VCaP (cell line): ENCODE data around the gene A2M.

ENCODE experiments used
- H3K27ac ChIP-seq: fragments of 450-650 bp; 2 replicates; pipeline ENCODE4 v1.5.1; 2017
- TF ChIP-seq, protein P1 (sequence below): fragments of 450-650 bp; conservative IDR thresholded peaks from 2 replicates; pipeline ENCODE4 v1.5.1; 2017; ENCODE audit warnings: mild to moderate bottlenecking, moderate library complexity

The A2M gene

DNA sequence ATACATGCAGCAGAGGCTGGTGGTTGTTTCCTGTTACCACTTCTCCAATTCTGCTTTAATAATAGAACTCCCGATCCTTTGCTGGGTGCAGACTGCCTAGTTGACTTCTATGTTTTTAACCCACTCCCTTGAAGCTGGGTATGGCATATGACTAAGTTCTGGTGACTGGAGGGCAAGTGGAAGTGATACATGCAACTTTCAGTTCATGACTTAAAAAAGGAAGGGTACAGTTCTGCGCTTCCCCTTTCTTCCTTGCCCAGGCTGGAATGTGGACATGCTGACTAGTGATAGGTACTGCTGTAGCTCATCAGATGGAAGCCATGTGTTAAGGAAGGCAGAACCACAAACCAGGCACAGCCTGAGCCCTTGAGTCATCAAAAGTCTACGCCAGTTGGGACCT, 2.4 kb upstream of the A2M start:
- H3K27ac ChIP-seq: no peak overlapping the region
- TF ChIP-seq, protein P1, sequence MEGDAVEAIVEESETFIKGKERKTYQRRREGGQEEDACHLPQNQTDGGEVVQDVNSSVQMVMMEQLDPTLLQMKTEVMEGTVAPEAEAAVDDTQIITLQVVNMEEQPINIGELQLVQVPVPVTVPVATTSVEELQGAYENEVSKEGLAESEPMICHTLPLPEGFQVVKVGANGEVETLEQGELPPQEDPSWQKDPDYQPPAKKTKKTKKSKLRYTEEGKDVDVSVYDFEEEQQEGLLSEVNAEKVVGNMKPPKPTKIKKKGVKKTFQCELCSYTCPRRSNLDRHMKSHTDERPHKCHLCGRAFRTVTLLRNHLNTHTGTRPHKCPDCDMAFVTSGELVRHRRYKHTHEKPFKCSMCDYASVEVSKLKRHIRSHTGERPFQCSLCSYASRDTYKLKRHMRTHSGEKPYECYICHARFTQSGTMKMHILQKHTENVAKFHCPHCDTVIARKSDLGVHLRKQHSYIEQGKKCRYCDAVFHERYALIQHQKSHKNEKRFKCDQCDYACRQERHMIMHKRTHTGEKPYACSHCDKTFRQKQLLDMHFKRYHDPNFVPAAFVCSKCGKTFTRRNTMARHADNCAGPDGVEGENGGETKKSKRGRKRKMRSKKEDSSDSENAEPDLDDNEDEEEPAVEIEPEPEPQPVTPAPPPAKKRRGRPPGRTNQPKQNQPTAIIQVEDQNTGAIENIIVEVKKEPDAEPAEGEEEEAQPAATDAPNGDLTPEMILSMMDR: no peak

DNA sequence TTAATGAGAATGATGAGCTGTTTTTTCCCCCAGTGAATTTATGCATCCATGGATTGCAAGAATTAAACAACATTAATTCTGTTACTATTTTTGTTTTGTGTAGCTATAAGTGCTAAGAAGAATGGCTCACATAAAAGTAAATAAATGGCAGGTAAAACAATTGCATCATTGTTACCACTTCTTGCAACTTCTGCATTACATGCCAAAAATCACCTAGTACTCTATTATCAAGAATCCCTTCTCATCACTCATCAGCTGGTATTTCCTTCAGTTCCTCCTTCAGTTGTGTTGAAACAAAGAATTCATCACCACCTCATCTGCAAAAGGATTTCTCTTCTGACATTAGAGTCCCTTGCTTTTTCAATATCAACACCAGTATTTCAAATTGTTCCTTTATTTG, 773 bp downstream of the A2M start:
- TF ChIP-seq, protein P1: no peak
- H3K27ac ChIP-seq: no peak overlapping the region

DNA sequence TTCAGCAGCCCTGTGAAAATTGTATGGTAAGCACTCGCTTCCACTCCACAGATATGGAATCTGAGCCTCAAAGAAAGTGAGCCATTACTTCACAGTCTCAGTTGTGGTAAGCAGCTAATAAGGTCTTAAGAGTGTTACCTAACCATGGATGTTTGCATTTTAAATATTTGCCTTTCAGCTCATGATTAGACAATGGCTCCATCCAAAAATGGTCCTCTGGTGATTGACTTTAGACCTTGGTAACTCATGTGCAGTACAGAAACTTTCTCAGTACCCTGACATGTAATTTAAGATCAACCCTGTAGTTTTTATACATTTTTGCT, 1.8 kb downstream of the A2M start:
- H3K27ac ChIP-seq: no peak overlapping the region
- TF ChIP-seq, protein P1: no peak

DNA sequence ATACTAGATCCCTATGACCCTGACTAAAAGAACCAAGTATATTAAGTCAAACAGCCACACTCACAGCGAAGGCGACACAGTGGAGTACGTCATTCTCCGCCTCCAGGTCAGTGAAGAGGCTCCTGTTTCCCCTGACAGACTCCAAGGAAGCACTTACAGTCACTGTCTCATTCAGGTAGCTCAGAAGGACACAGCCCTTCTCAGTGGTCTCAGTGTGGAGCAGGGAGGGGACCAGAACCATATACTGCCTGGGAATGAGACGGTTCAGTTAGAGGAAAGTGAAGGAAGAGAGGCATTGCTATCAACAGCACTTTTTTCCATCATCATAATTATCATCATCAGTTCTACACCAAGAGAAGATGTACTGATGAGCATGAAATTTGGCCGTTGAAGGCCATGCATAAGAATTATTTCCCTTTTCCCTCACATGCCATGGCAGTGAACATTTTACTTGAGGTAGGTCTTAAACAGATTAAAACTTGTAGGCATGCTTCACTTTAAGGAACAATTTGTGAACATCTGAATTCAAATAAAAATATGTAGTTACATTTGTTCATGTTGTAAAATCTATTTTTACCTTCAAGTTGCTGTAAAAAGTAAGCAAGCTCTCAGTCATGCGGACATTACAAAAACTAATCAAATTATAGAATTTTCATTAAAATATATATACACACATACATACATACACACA, 2.3 kb downstream of the A2M start:
- TF ChIP-seq, protein P1: no peak
- no peak overlapping the region for H3K27ac ChIP-seq

DNA sequence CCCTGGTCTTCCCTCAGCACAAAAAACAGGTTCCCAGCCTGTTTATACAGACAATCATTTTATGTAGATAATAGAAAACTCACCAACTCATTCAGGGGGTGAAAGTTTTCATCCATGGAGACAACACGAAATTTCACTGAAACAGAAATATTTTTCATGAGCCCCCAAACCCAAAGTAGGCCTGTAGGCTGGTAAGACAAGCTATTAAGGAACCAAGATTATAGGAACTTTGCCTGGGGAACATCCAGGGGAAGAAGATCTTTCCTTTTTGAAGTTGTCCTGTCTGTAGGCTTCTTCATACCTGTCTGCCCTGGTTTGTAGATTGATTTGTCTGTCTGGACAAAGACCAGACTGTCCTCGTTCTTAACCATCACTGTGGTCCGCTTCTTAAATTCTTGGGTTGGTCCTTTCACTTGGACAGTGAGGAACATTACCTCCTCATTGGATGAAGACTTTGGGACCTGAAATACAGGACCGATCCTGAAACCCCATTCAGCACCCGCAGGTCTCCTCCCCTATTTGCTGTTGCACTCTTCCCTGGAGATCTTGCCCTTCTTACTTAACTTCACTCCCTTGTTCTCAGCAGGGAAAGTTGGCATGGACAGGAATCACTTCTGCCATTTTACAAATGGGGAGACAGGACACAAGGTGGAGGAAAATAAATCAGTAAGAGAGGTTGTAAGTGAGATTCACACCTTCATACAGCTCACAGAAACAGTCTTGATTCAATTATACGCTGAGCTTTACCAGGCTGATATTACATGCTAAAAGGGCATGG, 3.5 kb downstream of the A2M start:
- TF ChIP-seq, protein P1: no peak

DNA sequence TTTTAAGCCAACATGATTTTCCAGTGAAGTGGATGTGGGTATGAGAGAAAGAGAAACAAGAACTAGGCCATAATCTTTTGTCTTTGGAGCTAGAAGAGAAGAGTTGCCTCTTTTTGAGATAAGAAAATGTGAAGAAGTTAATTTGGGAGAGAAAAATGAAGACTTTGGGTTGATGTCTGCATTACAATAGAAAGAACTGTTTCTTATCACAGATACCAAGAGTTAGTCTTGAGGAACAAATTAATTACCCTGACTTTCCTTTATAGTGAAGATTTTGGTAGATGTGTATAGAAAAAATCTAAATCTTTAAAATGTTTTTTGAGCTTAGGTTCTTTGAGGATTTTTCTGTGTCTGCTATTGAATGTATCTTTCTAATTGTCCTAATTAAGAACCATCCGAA, 4.2 kb downstream of the A2M start:
- TF ChIP-seq, protein P1: no peak
- no peak overlapping the region for H3K27ac ChIP-seq

More for the DNA sequence above, 3.5 kb downstream of the A2M start:
- no peak overlapping the region for H3K27ac ChIP-seq

DNA sequence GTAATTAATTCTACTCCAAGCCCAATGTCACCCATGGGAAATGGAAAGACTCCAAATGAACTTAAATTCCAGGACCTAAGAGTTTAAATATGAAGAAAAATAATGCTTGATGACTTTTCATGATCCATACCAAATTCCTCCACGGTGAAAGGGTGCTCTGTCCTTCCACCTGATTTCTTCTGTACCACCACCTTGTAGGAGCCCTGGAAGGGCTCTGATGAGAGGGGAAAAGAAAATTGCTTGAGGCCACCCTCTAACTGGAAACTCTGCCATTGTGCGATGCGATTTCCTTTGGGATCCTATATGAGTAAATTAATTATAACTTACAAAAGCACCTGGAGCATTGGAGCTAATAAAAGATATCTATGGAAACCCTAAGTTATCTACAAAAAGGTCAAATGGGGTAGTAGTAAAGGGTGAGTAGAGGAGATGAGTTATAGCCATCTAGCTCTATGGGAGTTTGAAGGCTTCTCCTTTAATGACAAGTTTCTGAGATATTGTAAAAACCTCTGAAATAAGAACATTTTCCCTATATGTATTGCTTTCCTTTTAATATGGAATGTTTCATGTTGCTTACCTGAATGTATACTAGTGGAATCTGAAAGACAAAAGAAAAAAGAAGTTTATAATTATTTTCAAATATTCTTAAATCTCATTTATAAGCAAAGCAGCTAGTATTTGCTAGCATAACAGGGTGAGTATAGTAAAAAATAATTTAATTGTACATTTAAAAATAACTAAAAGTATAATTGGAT, 5.8 kb downstream of the A2M start:
- TF ChIP-seq, protein P1: no peak
- no peak overlapping the region for H3K27ac ChIP-seq
